HepG2 (cell line): ENCODE measurements around the gene ATP6V0E2. TPM values are rescaled to one million over a fixed set of nuclear protein-coding genes. Genes with fewer than 3 reads are reported as not detected.

Source experiments
- EEA1 ChIP-seq: sonication (generic); formaldehyde crosslinking; IDR thresholded peaks from 2 replicates; pipeline ENCODE4 v1.5.1; 2020; ENCODE audit warnings: mild to moderate bottlenecking, missing genetic modification reagents, borderline replicate concordance
- ELF1 ChIP-seq: sonication (generic); formaldehyde crosslinking; IDR thresholded peaks from 2 replicates; pipeline ENCODE4 v1.4.0; 2020; ENCODE audit warnings: missing genetic modification reagents
- EP300 ChIP-seq, 3 experiments: sonication (generic) in 1 of 3; formaldehyde crosslinking in 1 of 3; IDR thresholded peaks; 2 replicates each; pipeline versions ENCODE4 v1.5.1 to v1.6.1; 2011 to 2020; ENCODE audit warnings: low read depth in 2 of 3, low read length in 2 of 3, borderline replicate concordance in 1 of 3, improper control_type of control experiment in 1 of 3, mild to moderate bottlenecking in 1 of 3, missing genetic modification reagents in 1 of 3, moderate library complexity in 1 of 3
- FOSL2 ChIP-seq: sonication (generic); formaldehyde crosslinking; IDR thresholded peaks from 2 replicates; pipeline ENCODE4 v1.4.0; 2020; ENCODE audit warnings: missing genetic modification reagents
- HHEX ChIP-seq: IDR thresholded peaks from 2 replicates; pipeline ENCODE4 v1.6.1; 2016; ENCODE audit warnings: control low read depth
- IRX3 ChIP-seq: sonication (generic); formaldehyde crosslinking; IDR thresholded peaks from 2 replicates; pipeline ENCODE4 v1.8.1; 2023; ENCODE audit warnings: mild to moderate bottlenecking, low read depth, missing genetic modification reagents, borderline replicate concordance
- ISL2 ChIP-seq: sonication (generic); formaldehyde crosslinking; IDR thresholded peaks from 2 replicates; pipeline ENCODE4 v1.5.0; 2020; ENCODE audit warnings: missing genetic modification reagents
- KAT8 ChIP-seq: IDR thresholded peaks from 2 replicates; pipeline ENCODE4 v1.6.1; 2016; ENCODE audit warnings: missing genetic modification reagents, missing compliant biosample characterization
- KLF12 ChIP-seq: sonication (generic); formaldehyde crosslinking; IDR thresholded peaks from 2 replicates; pipeline ENCODE4 v1.4.0; 2020; ENCODE audit warnings: missing genetic modification reagents, borderline replicate concordance
- NFKBIZ ChIP-seq: IDR thresholded peaks from 2 replicates; pipeline ENCODE4 v1.6.1; 2018; ENCODE audit warnings: missing genetic modification reagents, missing compliant biosample characterization
- REPIN1 ChIP-seq: sonication (generic); formaldehyde crosslinking; IDR thresholded peaks from 2 replicates; pipeline ENCODE4 v1.8.0; 2022; ENCODE audit warnings: missing genetic modification reagents, low read depth, mild to moderate bottlenecking, borderline replicate concordance
- SALL1 ChIP-seq: sonication (generic); formaldehyde crosslinking; IDR thresholded peaks from 2 replicates; pipeline ENCODE4 v1.8.0; 2022; ENCODE audit warnings: mild to moderate bottlenecking, missing genetic modification reagents
- SIN3A ChIP-seq: IDR thresholded peaks from 2 replicates; pipeline ENCODE4 v1.6.1; 2011; ENCODE audit warnings: low read depth, mild to moderate bottlenecking, control low read depth, low read length, borderline replicate concordance
- TAF15 ChIP-seq: fragments of 200-400 bp; formaldehyde crosslinking; IDR thresholded peaks from one replicate; pipeline ENCODE4 v1.6.1; 2018; ENCODE audit warnings: mild to moderate bottlenecking, low read depth, low read length; ENCODE audit not compliant: poor library complexity, severe bottlenecking
- ZNF234 ChIP-seq: sonication (generic); formaldehyde crosslinking; conservative IDR thresholded peaks from 2 replicates; pipeline ENCODE4 v1.5.1; 2020; ENCODE audit warnings: mild to moderate bottlenecking, missing genetic modification reagents
- ZNF317 ChIP-seq: sonication (generic); formaldehyde crosslinking; IDR thresholded peaks from 2 replicates; pipeline ENCODE4 v1.5.0; 2020; ENCODE audit warnings: mild to moderate bottlenecking, missing genetic modification reagents
- ZNF33A ChIP-seq: sonication (generic); formaldehyde crosslinking; IDR thresholded peaks from 2 replicates; pipeline ENCODE4 v1.5.1; 2020; ENCODE audit warnings: missing genetic modification reagents, mild to moderate bottlenecking, moderate library complexity, borderline replicate concordance
- ZNF431 ChIP-seq: sonication (generic); formaldehyde crosslinking; IDR thresholded peaks from 2 replicates; pipeline ENCODE4 v1.9.0; 2022; ENCODE audit warnings: missing genetic modification reagents, low read depth, mild to moderate bottlenecking, borderline replicate concordance
- ZNF660 ChIP-seq: sonication (generic); formaldehyde crosslinking; IDR thresholded peaks from 2 replicates; pipeline ENCODE4 v1.5.1; 2020; ENCODE audit warnings: mild to moderate bottlenecking, low read depth, missing genetic modification reagents, borderline replicate concordance
- polyA plus RNA-seq, 8 experiments: library from polyadenylated mRNA; depleted of rRNA in 3 of 8; stranded (reverse) in 7 of 8; unstranded in 1 of 8; fragments of >200 nt; fragmentation: Illumina TruSeq in 4 of 8; extraction: Trizol in 4 of 8; gene quantifications; 2 replicates each; pipeline versions ENCODE4 v1.2.1 to v1.2.3, GENCODE V29; 2011 to 2016; ENCODE audit warnings: low read depth in 4 of 8, missing spikeins in 1 of 8, mixed read lengths in 1 of 8; ENCODE audit not compliant: insufficient read depth in 1 of 8
- total RNA-seq, 5 experiments: library from RNA; depleted of rRNA; stranded (reverse); fragments of >200 nt; fragmentation: Illumina TruSeq; extraction: Trizol; gene quantifications; 2 replicates each; pipeline ENCODE4 v1.2.3, GENCODE V29; 2016; ENCODE audit warnings: low read depth in 1 of 5
- TF ChIP-seq, protein P1 (sequence below): sonication (generic); formaldehyde crosslinking; IDR thresholded peaks from 2 replicates; pipeline ENCODE4 v1.4.0; 2020; ENCODE audit warnings: missing genetic modification reagents
- TF ChIP-seq, protein P2 (sequence below): sonication (generic); formaldehyde crosslinking; conservative IDR thresholded peaks from 2 replicates; pipeline ENCODE4 v1.8.0; 2022; ENCODE audit warnings: missing genetic modification reagents
- TF ChIP-seq, protein P3 (sequence below): sonication (generic); formaldehyde crosslinking; IDR thresholded peaks from 2 replicates; pipeline ENCODE4 v1.4.0; 2020; ENCODE audit warnings: missing genetic modification reagents
- TF ChIP-seq, protein P4 (sequence below): sonication (generic); formaldehyde crosslinking; IDR thresholded peaks from 2 replicates; pipeline ENCODE4 v1.4.0; 2020; ENCODE audit warnings: mild to moderate bottlenecking, missing genetic modification reagents

The ATP6V0E2 gene
- total and polyA plus RNA-seq, 2 of the 13 experiments (the other 11 are each of a cell fraction or from before 2014, with no cell fraction given), result 36.8 to 203 TPM

DNA sequence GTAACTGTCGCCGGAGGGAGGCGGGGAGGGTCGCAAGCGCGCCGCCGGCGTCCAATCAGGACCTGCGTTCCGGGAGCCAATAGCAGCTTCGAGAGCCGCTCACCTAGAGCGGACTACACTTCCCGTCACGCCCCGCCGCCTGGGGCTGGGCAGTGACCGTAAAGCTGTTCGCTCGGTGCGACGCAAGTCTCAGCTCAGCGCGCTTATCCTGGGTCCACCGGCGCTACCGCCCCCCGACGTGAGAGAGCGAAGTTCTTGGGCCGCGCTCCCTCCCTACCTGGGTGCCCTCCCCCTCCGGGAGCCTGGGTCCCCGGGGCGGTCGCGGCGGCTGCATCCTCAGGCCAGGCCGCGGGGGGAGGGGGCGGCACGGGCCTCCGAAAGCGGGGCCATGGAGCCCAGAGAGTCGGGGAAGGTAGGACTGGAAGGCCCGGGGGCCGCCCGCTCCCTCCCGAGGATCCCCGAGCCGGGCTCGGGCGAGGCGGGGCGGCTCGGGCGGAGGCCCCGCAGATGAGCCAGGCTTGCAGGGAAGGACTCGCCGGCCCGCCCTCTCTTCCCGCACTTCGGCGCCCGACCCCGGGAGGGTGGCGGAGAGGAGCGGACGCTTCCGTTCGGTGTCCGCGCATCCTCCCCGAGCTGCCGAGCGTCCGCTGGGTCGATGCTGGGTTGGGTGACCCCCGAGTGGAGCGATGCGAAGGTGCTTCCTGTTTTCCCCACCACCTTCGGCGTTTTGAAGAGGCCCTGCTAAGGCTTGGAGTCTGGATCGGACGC lies 35.4 kb upstream of the ATP6V0E2 start, which contains the start of gene ZNF862 (continued):
- TF ChIP-seq ZNF431 (CRISPR knock-in tag) (no peak), ZNF317 (CRISPR knock-in tag) (peak; percentile 62; the same call in 1 of the 2 replicates), IRX3 (CRISPR knock-in tag) (no peak), ELF1 (CRISPR knock-in tag) (peak; percentile 76), ZNF33A (CRISPR knock-in tag) (no peak), EEA1 (CRISPR knock-in tag) (peak; percentile 74; the same call in 1 of the 2 replicates), KAT8 (CRISPR knock-in tag) (peak; percentile 89), ZNF660 (CRISPR knock-in tag) (no peak), SALL1 (CRISPR knock-in tag) (peak; percentile 83), ZNF234 (CRISPR knock-in tag) (no peak), SIN3A (no peak), TAF15 (peak; percentile 49), REPIN1 (CRISPR knock-in tag) (peak; percentile 80), HHEX (no peak), ISL2 (peak; percentile 56; the same call in 1 of the 2 replicates), FOSL2 (CRISPR knock-in tag) (peak; percentile 50; the same call in 1 of the 2 replicates), EP300 (IDR thresholded peaks at IDR 0.05; ENCODE audit: low read depth in 2 of 2, low read length in 2 of 2) (0 out of 4 replicates have a peak, but pooled peaks of 1 of the 2 experiments have one; percentile 21), EP300 (CRISPR knock-in tag; IDR thresholded peaks at IDR 0.05; ENCODE audit: borderline replicate concordance) (no peak), KLF12 (peak; percentile 77; the same call in 1 of the 2 replicates), NFKBIZ (CRISPR knock-in tag) (no peak)
- TF ChIP-seq, protein P1, sequence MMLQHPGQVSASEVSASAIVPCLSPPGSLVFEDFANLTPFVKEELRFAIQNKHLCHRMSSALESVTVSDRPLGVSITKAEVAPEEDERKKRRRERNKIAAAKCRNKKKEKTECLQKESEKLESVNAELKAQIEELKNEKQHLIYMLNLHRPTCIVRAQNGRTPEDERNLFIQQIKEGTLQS (CRISPR knock-in tag), result no peak; the same call in none of the 2 replicates
- TF ChIP-seq, protein P2, sequence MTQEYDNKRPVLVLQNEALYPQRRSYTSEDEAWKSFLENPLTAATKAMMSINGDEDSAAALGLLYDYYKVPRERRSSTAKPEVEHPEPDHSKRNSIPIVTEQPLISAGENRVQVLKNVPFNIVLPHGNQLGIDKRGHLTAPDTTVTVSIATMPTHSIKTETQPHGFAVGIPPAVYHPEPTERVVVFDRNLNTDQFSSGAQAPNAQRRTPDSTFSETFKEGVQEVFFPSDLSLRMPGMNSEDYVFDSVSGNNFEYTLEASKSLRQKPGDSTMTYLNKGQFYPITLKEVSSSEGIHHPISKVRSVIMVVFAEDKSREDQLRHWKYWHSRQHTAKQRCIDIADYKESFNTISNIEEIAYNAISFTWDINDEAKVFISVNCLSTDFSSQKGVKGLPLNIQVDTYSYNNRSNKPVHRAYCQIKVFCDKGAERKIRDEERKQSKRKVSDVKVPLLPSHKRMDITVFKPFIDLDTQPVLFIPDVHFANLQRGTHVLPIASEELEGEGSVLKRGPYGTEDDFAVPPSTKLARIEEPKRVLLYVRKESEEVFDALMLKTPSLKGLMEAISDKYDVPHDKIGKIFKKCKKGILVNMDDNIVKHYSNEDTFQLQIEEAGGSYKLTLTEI (CRISPR knock-in tag), result no peak
- TF ChIP-seq, protein P3, sequence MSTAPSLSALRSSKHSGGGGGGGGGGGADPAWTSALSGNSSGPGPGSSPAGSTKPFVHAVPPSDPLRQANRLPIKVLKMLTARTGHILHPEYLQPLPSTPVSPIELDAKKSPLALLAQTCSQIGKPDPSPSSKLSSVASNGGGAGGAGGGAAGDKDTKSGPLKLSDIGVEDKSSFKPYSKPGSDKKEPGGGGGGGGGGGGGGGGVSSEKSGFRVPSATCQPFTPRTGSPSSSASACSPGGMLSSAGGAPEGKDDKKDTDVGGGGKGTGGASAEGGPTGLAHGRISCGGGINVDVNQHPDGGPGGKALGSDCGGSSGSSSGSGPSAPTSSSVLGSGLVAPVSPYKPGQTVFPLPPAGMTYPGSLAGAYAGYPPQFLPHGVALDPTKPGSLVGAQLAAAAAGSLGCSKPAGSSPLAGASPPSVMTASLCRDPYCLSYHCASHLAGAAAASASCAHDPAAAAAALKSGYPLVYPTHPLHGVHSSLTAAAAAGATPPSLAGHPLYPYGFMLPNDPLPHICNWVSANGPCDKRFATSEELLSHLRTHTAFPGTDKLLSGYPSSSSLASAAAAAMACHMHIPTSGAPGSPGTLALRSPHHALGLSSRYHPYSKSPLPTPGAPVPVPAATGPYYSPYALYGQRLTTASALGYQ (CRISPR knock-in tag), result peak; percentile 45; the same call in 1 of the 2 replicates
- TF ChIP-seq, protein P4, sequence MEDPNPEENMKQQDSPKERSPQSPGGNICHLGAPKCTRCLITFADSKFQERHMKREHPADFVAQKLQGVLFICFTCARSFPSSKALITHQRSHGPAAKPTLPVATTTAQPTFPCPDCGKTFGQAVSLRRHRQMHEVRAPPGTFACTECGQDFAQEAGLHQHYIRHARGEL (CRISPR knock-in tag), result no peak
